ENCODE results near the gene TGFBR3L.
"Not testable (repeated sequence)": the region's sequence is repeated elsewhere in the genome, so short reads cannot be mapped to it uniquely, and the experiment has no call there.

Gene TGFBR3L

GRCh38 chr19:7928334-7928706 lies 13.7 kb downstream of the TGFBR3L start:
- DNase-seq (ENCODE audit: low read depth in 2 of 2), result no peak

GRCh38 chr19:7928741-7929701 lies 14.4 kb downstream of the TGFBR3L start:
- no peak for DNase-seq (ENCODE audit: low read depth in 2 of 2)

- not testable (repeated sequence) for DNase-seq (ENCODE audit: low read depth in 2 of 2)
These were observed 15.4 kb downstream of the TGFBR3L start for GRCh38 chr19:7930030-7930429.

GRCh38 chr19:7930765-7931164 lies 16.1 kb downstream of the TGFBR3L start:
- no peak for DNase-seq (ENCODE audit: low read depth in 2 of 2)

GRCh38 chr19:7931221-7932061 lies 16.8 kb downstream of the TGFBR3L start:
- no peak for DNase-seq (ENCODE audit: low read depth in 2 of 2)

- no peak for DNase-seq (ENCODE audit: low read depth in 2 of 2)
These were observed 17.8 kb downstream of the TGFBR3L start for GRCh38 chr19:7932276-7932929.

GRCh38 chr19:7932930-7933300 lies 18.3 kb downstream of the TGFBR3L start:
- DNase-seq (ENCODE audit: low read depth in 2 of 2), result no peak

GRCh38 chr19:7933411-7933810 lies 18.8 kb downstream of the TGFBR3L start:
- DNase-seq (ENCODE audit: low read depth in 2 of 2), result no peak

- DNase-seq (ENCODE audit: low read depth in 2 of 2), result no peak
These were observed 19.4 kb downstream of the TGFBR3L start for GRCh38 chr19:7933828-7934725.

- no peak for DNase-seq (ENCODE audit: low read depth in 2 of 2)
These were observed 20.1 kb downstream of the TGFBR3L start for GRCh38 chr19:7934766-7935165.

- no peak for DNase-seq (ENCODE audit: low read depth in 2 of 2)
These were observed 26.2 kb downstream of the TGFBR3L start for GRCh38 chr19:7940841-7941240.

- no peak for DNase-seq (ENCODE audit: low read depth in 2 of 2)
These were observed 27.4 kb downstream of the TGFBR3L start for GRCh38 chr19:7941895-7942596.

GRCh38 chr19:7942981-7943443 lies 28.4 kb downstream of the TGFBR3L start:
- DNase-seq (ENCODE audit: low read depth in 2 of 2), result no peak

- peak; percentile 96 to 97 for DNase-seq (ENCODE audit: low read depth in 2 of 2)
These were observed 29.0 kb downstream of the TGFBR3L start, which contains the start of gene TIMM44 for GRCh38 chr19:7943444-7944176. Gene TIMM44 (minus strand): TSS chr19:7943666. CDS start chr19:7943651, 15 bp downstream.

GRCh38 chr19:7944177-7944761 lies 29.6 kb downstream of the TGFBR3L start:
- peak; percentile 83 to 85 for DNase-seq (ENCODE audit: low read depth in 2 of 2)

GRCh38 chr19:7947939-7948338 lies 33.3 kb downstream of the TGFBR3L start:
- DNase-seq (ENCODE audit: low read depth in 2 of 2), result no peak

GRCh38 chr19:7953060-7953459 lies 38.4 kb downstream of the TGFBR3L start:
- no peak for DNase-seq (ENCODE audit: low read depth in 2 of 2)

GRCh38 chr19:7953576-7953975 lies 38.9 kb downstream of the TGFBR3L start:
- no peak for DNase-seq (ENCODE audit: low read depth in 2 of 2)

GRCh38 chr19:7955696-7956095 lies 41.1 kb downstream of the TGFBR3L start:
- DNase-seq (ENCODE audit: low read depth in 2 of 2), result no peak

Measured in stimulated activated CD4-positive, alpha-beta T cell treated with anti-CD3 and anti-CD28 coated beads, Interleukin-1b, Interleukin-23, amount 100 ng/mL, for 4 hours (primary cell).